ENCODE data around the gene CTSL. TPM values are rescaled to one million over a fixed set of nuclear protein-coding genes. Genes with fewer than 3 reads are reported as not detected.

Gene CTSL
- total and polyA plus RNA-seq, 4 donors: 156 to 210 (median 180) TPM

- peak overlapping the region in 1 of 2 donors; percentile 49 for H3K9ac ChIP-seq (ENCODE audit: low read depth in 1 of 2, low read length in 2 of 2)
- WGBS: 66% methylated on average over 4 of the region's 4 CpGs
- TF ChIP-seq HNF4G (IDR thresholded peaks at IDR 0.05) (no peak), CTCF (IDR thresholded peaks at IDR 0.05; ENCODE audit: low read depth, low read length, missing input control) (no peak), JUND (IDR thresholded peaks at IDR 0.05) (no peak), RXRA (IDR thresholded peaks at IDR 0.05) (no peak), FOXA1 (IDR thresholded peaks at IDR 0.05) (no peak), ATF3 (IDR thresholded peaks at IDR 0.05) (no peak), FOXA2 (IDR thresholded peaks at IDR 0.05) (no peak), SP1 (IDR thresholded peaks at IDR 0.05) (no peak), NR2F2 (IDR thresholded peaks at IDR 0.05) (no peak), MAX (IDR thresholded peaks at IDR 0.05) (no peak), TAF1 (conservative IDR thresholded peaks at IDR 0.05) (no peak), ZBTB33 (IDR thresholded peaks at IDR 0.05) (no peak), REST (IDR thresholded peaks at IDR 0.05) (no peak), GABPA (IDR thresholded peaks at IDR 0.05 in 1 of 2, conservative IDR thresholded peaks at IDR 0.05 in 1 of 2) (no peak)
- H3K4me1 ChIP-seq (ENCODE audit: control insufficient read depth in 4 of 4, insufficient read depth in 4 of 4, low read length in 3 of 4): peaks cover 0 to 33% (median 16%) of the 10 kb centered on the region in 4 donors
- H3K27me3 ChIP-seq (ENCODE audit: control insufficient read depth in 4 of 4, insufficient read depth in 4 of 4, low read length in 3 of 4): no peaks in the 10 kb centered on the region
- H3K9me3 ChIP-seq (ENCODE audit: control insufficient read depth in 4 of 4, low read length in 3 of 4): no peaks in the 10 kb centered on the region
- peak; percentile 31 for DNase-seq (ENCODE audit: low spot score)
- no peak overlapping the region for H3K4me3 ChIP-seq (ENCODE audit: low read depth in 1 of 3, low read length in 3 of 3)
- peaks cover 0 to 28% (median 6%) of the 10 kb centered on the region in 4 donors for H3K36me3 ChIP-seq (ENCODE audit: control insufficient read depth in 4 of 4, insufficient read depth in 3 of 4, low read depth in 1 of 4, low read length in 3 of 4)
- peak overlapping the region; percentile 26 to 33 for H3K27ac ChIP-seq (ENCODE audit: low read depth in 1 of 2, low read length in 2 of 2)
Observed at GRCh38 chr9:87685441-87685840, 40.5 kb upstream of the CTSL start.

- Histone ChIP-seq H3K27me3 (ENCODE audit: control insufficient read depth in 4 of 4, insufficient read depth in 4 of 4, low read length in 3 of 4) (no peaks in the 10 kb centered on the region), H3K36me3 (ENCODE audit: control insufficient read depth in 4 of 4, insufficient read depth in 3 of 4, low read depth in 1 of 4, low read length in 3 of 4) (peaks cover 0 to 28% (median 6%) of the 10 kb centered on the region in 4 donors), H3K9me3 (ENCODE audit: control insufficient read depth in 4 of 4, low read length in 3 of 4) (no peaks in the 10 kb centered on the region), H3K9ac (ENCODE audit: low read depth in 1 of 2, low read length in 2 of 2) (no peak overlapping the region), H3K27ac (ENCODE audit: low read depth in 1 of 2, low read length in 2 of 2) (peak overlapping the region; percentile 26 to 61), H3K4me1 (ENCODE audit: control insufficient read depth in 4 of 4, insufficient read depth in 4 of 4, low read length in 3 of 4) (peaks cover 0 to 33% (median 16%) of the 10 kb centered on the region in 4 donors), H3K4me3 (ENCODE audit: low read depth in 1 of 3, low read length in 3 of 3) (no peak overlapping the region)
- peak; percentile 41 for DNase-seq (ENCODE audit: low spot score)
- WGBS: 70% methylated on average over 14 of the region's 14 CpGs
- TF ChIP-seq SP1 (IDR thresholded peaks at IDR 0.05) (peak; percentile 46), ZBTB33 (IDR thresholded peaks at IDR 0.05) (no peak), YY1 (IDR thresholded peaks at IDR 0.05) (no peak), TAF1 (conservative IDR thresholded peaks at IDR 0.05) (no peak), NR2F2 (IDR thresholded peaks at IDR 0.05) (peak; percentile 94), MAX (IDR thresholded peaks at IDR 0.05) (no peak), HNF4A (conservative IDR thresholded peaks at IDR 0.05) (no peak), GABPA (IDR thresholded peaks at IDR 0.05 in 1 of 2, conservative IDR thresholded peaks at IDR 0.05 in 1 of 2) (no peak), RXRA (IDR thresholded peaks at IDR 0.05) (peak in 1 of 2 donors; percentile 73), RAD21 (IDR thresholded peaks at IDR 0.05) (peak in 1 of 2 donors; percentile 39)
Observed at GRCh38 chr9:87685871-87686519, 39.9 kb upstream of the CTSL start.

Data from liver (tissue), 9 donors.